T-cell (primary cell): ENCODE results near the gene NT5C1A. TPM values are rescaled to one million over a fixed set of nuclear protein-coding genes. Genes with fewer than 3 reads are reported as not detected.

Source experiments
- ATAC-seq, 4 experiments: fragments of 200-7000 bp in 3 of 4; fragments of 150-1000 bp in 1 of 4; cut with Tn5 transposase; replicated peaks in 1 of 4; 1 replicate in 3 of 4; 2 replicates in 1 of 4; pipeline ENCODE4 v1.10.0; 2021; ENCODE audit warnings: moderate library complexity in 3 of 4, mild to moderate bottlenecking in 2 of 4, moderate number of reproducible peaks in 1 of 4
- CTCF ChIA-PET, 2 donors: fragments of 300-600 bp; sonication (Branson Sonifier 250); formaldehyde crosslinking; loops; one replicate each; lab custom pipeline; 2022; ENCODE audit warnings: antibody characterized with exemption in 2 of 2; lab: Charles Lee
- POLR2A ChIA-PET, 2 donors: fragments of 300-600 bp; sonication (Branson Sonifier 250); formaldehyde crosslinking; loops; one replicate each; lab custom pipeline; 2022; ENCODE audit warnings: antibody characterized with exemption in 2 of 2; lab: Charles Lee
- DNase-seq, 35 experiments: peaks; one replicate each; pipeline versions ENCODE4 v3.0.0 to v3.0.0-alpha.2; 2013 to 2023
- H3K27ac ChIP-seq: one replicate; pipeline ENCODE4 v1.5.1; 2013; ENCODE audit warnings: low read length
- H3K27me3 ChIP-seq, 2 experiments: replicated peaks in 1 of 2; 1 replicate in 1 of 2; 2 replicates in 1 of 2; pipeline versions ENCODE4 v1.6.1 to v1.7.0; 2013; ENCODE audit warnings: low read length in 1 of 2, mixed read lengths in 1 of 2; ENCODE audit not compliant: control insufficient read depth in 2 of 2, insufficient read depth in 2 of 2; ENCODE audit errors: extremely low read depth in 1 of 2
- H3K36me3 ChIP-seq, 2 donors: 1 replicate in 1 of 2; 2 replicates in 1 of 2; pipeline versions ENCODE4 v1.6.1 to v1.7.0; 2013; ENCODE audit warnings: low read length in 1 of 2; ENCODE audit not compliant: control insufficient read depth in 2 of 2, insufficient read depth in 1 of 2; ENCODE audit errors: extremely low read depth in 1 of 2
- H3K4me1 ChIP-seq, 2 experiments: 1 replicate in 1 of 2; 2 replicates in 1 of 2; pipeline versions ENCODE4 v1.6.1 to v1.7.0; 2013; ENCODE audit warnings: low read length in 2 of 2, mixed read lengths in 1 of 2; ENCODE audit not compliant: insufficient read depth in 2 of 2, control insufficient read depth in 1 of 2; ENCODE audit errors: extremely low read depth in 1 of 2
- H3K4me3 ChIP-seq, 2 donors: 1 replicate in 1 of 2; 2 replicates in 1 of 2; pipeline versions ENCODE4 v1.5.1 to v1.7.0; 2013; ENCODE audit warnings: mild to moderate bottlenecking in 2 of 2, low read length in 1 of 2, moderate library complexity in 1 of 2; ENCODE audit not compliant: control insufficient read depth in 1 of 2; ENCODE audit errors: extremely low read depth in 1 of 2
- H3K9me3 ChIP-seq: 2 replicates; pipeline ENCODE4 v1.7.0; 2013
- H3K27ac Mint-ChIP-seq, 2 donors: one replicate each; pipeline ENCODE4 v1.8.0; 2020 to 2021; ENCODE audit warnings: mild to moderate bottlenecking in 2 of 2, mixed read lengths in 2 of 2
- H3K27me3 Mint-ChIP-seq, 2 donors: one replicate each; pipeline ENCODE4 v1.8.0; 2021 to 2022; ENCODE audit warnings: mixed read lengths in 2 of 2
- H3K36me3 Mint-ChIP-seq: one replicate; pipeline ENCODE4 v1.8.0; 2021; ENCODE audit warnings: mixed read lengths
- H3K4me1 Mint-ChIP-seq, 3 donors: one replicate each; pipeline ENCODE4 v1.8.0; 2020 to 2022; ENCODE audit warnings: mixed read lengths in 3 of 3, mild to moderate bottlenecking in 1 of 3
- H3K4me3 Mint-ChIP-seq, 3 donors: one replicate each; pipeline ENCODE4 v1.8.0; 2020 to 2022; ENCODE audit warnings: mild to moderate bottlenecking in 3 of 3, mixed read lengths in 3 of 3, moderate library complexity in 3 of 3
- H3K9me3 Mint-ChIP-seq, 3 donors: one replicate each; pipeline ENCODE4 v1.8.0; 2020 to 2022; ENCODE audit warnings: mixed read lengths in 3 of 3
- WGBS: methylation state at CpG from one replicate; pipeline ENCODE4 v1.1.5; 2013; ENCODE audit warnings: missing lambda C conversion rate; ENCODE audit not compliant: insufficient coverage; 5-methylcytosine and 5-hydroxymethylcytosine counted together
- total RNA-seq, 35 experiments: library from RNA in 6 of 35; stranded (reverse) in 6 of 35; fragments of 120-200 nt in 1 of 35; gene quantifications; one replicate each; pipeline versions ENCODE4 v1.2.1 to v1.2.4 and lab custom pipeline; 2013 to 2026

The NT5C1A gene
- total RNA-seq, 5 donors from 2014 or later (not counting 1 experiment from before 2014, with no cell fraction given) = 0.22 to 1.3 (median 0.42) TPM; not detected in 1

- ChIA-PET POLR2A (interaction anchor here in 1 of 2 donors (0.5 kb wide), 1 partner anchor 275 kb away, joined by 4 read pairs; no protein-coding TSS in a partner anchor), CTCF (interaction anchor here in 1 of 2 donors (1.0 kb wide), 1 partner anchor 11 kb away, joined by 3 read pairs; no protein-coding TSS in a partner anchor)
- no peak for DNase-seq
- H3K9me3 ChIP-seq = no peaks in the 10 kb centered on the region
- Mint-ChIP-seq H3K4me3 (no peak overlapping the region), H3K27ac (no peak overlapping the region), H3K27me3 (no peaks in the 10 kb centered on the region), H3K4me1 (no peaks in the 10 kb centered on the region), H3K36me3 (no peaks in the 10 kb centered on the region), H3K9me3 (no peaks in the 10 kb centered on the region)
- 78% methylated on average over 7 of the region's 12 CpGs for WGBS
- H3K4me1 ChIP-seq = no peaks in the 10 kb centered on the region
- H3K27me3 ChIP-seq = peaks cover 2 to 9% of the 10 kb centered on the region in 2 experiments
- H3K36me3 ChIP-seq = no peaks in the 10 kb centered on the region
- H3K27ac ChIP-seq = no peak overlapping the region
- H3K4me3 ChIP-seq = no peak overlapping the region
- no peak for ATAC-seq
Measured at GRCh38 chr1:39646232-39647081, 25.4 kb downstream of the NT5C1A start.

DNA sequence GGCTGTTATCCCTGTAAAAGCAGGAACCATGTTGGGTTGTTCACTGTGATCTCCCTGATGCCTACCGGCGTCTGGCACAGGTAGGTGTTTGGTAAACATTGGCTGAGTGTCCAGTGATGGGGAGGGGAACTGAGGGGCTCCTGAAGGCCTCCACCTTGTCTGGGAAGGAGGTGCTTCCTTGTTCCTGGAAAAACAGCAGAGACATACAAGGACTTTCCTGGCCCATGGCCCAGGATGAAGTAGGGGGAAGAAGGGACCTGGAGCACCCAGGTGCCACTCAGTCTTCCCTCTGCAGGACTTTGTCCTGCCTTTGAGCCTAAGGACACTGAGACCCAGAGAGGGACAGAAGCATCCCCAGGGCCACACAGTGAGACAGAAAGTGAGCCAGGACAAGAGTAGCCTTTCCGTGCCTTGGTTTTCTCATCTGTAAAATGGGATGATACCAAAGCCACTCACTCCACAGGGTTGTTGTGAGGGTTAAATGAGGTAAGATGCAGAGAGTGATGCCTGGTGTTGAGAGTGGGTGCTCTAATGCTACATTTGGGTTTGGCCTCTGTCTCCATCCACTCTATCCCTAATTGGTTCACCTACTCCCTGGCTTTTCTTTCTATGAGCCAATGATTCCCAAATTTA, 26.4 kb downstream of the NT5C1A start:
- Mint-ChIP-seq H3K9me3 (no peaks in the 10 kb centered on the region), H3K4me1 (no peaks in the 10 kb centered on the region), H3K4me3 (no peak overlapping the region), H3K27me3 (no peaks in the 10 kb centered on the region), H3K27ac (no peak overlapping the region), H3K36me3 (no peaks in the 10 kb centered on the region)
- Histone ChIP-seq H3K4me1 (no peaks in the 10 kb centered on the region), H3K4me3 (no peak overlapping the region), H3K36me3 (no peaks in the 10 kb centered on the region), H3K27me3 (peaks cover 2 to 11% of the 10 kb centered on the region in 2 experiments), H3K9me3 (no peaks in the 10 kb centered on the region), H3K27ac (no peak overlapping the region)
- DNase-seq (no peak), ATAC-seq (no peak)
- ChIA-PET CTCF (no interaction called here), POLR2A (interaction anchor here in 1 of 2 donors (0.5 kb wide), 1 partner anchor 274 kb away, joined by 4 read pairs; no protein-coding TSS in a partner anchor)
- WGBS = 100% methylated on average over 2 of the region's 3 CpGs

DNA sequence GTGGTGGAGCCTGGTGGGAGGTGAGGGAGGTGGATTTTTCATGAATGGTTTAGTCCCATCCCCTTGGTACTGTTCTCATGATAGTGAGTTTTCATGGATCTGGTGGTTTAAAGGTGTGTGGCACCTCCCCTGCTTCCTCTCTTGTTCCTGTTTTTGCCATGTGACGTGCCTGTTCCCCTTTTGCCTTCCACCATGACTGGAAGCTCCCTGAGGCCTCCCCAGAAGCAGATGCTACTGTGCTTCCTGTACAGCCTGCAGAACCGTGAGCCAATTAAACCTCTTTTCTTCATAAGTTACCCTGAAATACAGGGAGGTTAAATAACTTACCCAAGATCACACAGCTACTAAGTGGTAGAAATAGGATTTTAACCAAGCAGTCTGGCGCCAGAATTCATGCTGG, 28.2 kb downstream of the NT5C1A start:
- CTCF ChIA-PET = interaction anchor here in 1 of 2 donors (1.3 kb wide), 1 partner anchor 14 kb away, joined by 5 read pairs; no protein-coding TSS in a partner anchor
- H3K4me1 Mint-ChIP-seq = peaks cover 0 to 5% (median 3%) of the 10 kb centered on the region in 3 donors
- ATAC-seq (no peak), DNase-seq (no peak)
- peaks cover under 1 to 4% of the 10 kb centered on the region in 2 donors for H3K27me3 Mint-ChIP-seq
- Histone ChIP-seq H3K27ac (no peak overlapping the region), H3K9me3 (no peaks in the 10 kb centered on the region), H3K27me3 (peaks cover 6 to 26% of the 10 kb centered on the region in 2 experiments), H3K4me1 (peaks cover 3 to 10% of the 10 kb centered on the region in 2 experiments), H3K36me3 (no peaks in the 10 kb centered on the region), H3K4me3 (no peak overlapping the region)
- H3K4me3 Mint-ChIP-seq = no peak overlapping the region
- POLR2A ChIA-PET = no interaction called here
- H3K27ac Mint-ChIP-seq = no peak overlapping the region
- no peaks in the 10 kb centered on the region for H3K9me3 Mint-ChIP-seq
- no peaks in the 10 kb centered on the region for H3K36me3 Mint-ChIP-seq
- 78% methylated on average over 1 of the region's 3 CpGs for WGBS

GRCh38 chr1:39642796-39643195, 29.1 kb downstream of the NT5C1A start:
- no peaks in the 10 kb centered on the region for H3K9me3 Mint-ChIP-seq
- H3K4me1 Mint-ChIP-seq = peaks cover 0 to 5% (median 3%) of the 10 kb centered on the region in 3 donors
- H3K36me3 Mint-ChIP-seq = no peaks in the 10 kb centered on the region
- ChIA-PET CTCF (no interaction called here), POLR2A (no interaction called here)
- 89% methylated on average over 1 of the region's 4 CpGs for WGBS
- no peak for ATAC-seq
- DNase-seq = no peak
- H3K27ac Mint-ChIP-seq = no peak overlapping the region
- no peak overlapping the region for H3K4me3 ChIP-seq
- H3K36me3 ChIP-seq = no peaks in the 10 kb centered on the region
- H3K27me3 Mint-ChIP-seq = peaks cover 8 to 12% of the 10 kb centered on the region in 2 donors
- no peaks in the 10 kb centered on the region for H3K9me3 ChIP-seq
- H3K27ac ChIP-seq = no peak overlapping the region
- peaks cover 11 to 31% of the 10 kb centered on the region in 2 experiments for H3K27me3 ChIP-seq
- H3K4me1 ChIP-seq = peaks cover 3 to 10% of the 10 kb centered on the region in 2 experiments
- no peak overlapping the region for H3K4me3 Mint-ChIP-seq

DNA sequence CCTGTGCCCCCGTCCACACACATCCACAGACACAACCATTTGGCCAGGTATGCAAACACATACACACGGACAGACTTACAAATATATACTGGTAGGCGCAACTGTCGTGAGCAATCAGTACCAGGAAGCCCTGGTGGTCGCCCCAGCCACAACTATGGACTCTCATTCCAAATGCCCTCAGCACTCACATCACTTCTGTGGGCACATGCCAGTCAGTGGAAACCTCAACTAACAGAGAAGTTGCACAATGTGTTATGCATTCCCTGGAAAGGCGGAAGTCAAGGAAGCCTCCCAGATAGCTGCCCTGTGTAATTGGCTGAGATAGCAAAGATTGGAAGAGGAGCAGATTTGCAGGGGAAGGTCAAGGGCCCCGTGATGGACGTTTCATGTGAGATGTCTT, 31.0 kb downstream of the NT5C1A start:
- no peaks in the 10 kb centered on the region for H3K9me3 Mint-ChIP-seq
- no peaks in the 10 kb centered on the region for H3K36me3 Mint-ChIP-seq
- ATAC-seq (no peak), DNase-seq (no peak)
- H3K4me1 Mint-ChIP-seq = peaks cover 0 to 5% (median 3%) of the 10 kb centered on the region in 3 donors
- POLR2A ChIA-PET = no interaction called here
- 89% methylated on average over 7 of the region's 8 CpGs for WGBS
- peak overlapping the region in 1 of 3 donors; percentile 67 for H3K4me3 Mint-ChIP-seq
- H3K4me3 ChIP-seq = no peak overlapping the region
- H3K27ac Mint-ChIP-seq = no peak overlapping the region
- H3K27ac ChIP-seq = no peak overlapping the region
- H3K4me1 ChIP-seq = peaks cover 3 to 10% of the 10 kb centered on the region in 2 experiments
- CTCF ChIA-PET = no interaction called here
- H3K36me3 ChIP-seq = no peaks in the 10 kb centered on the region
- no peaks in the 10 kb centered on the region for H3K9me3 ChIP-seq
- H3K27me3 Mint-ChIP-seq = peaks cover 23 to 30% of the 10 kb centered on the region in 2 donors
- H3K27me3 ChIP-seq = peaks cover 12 to 33% of the 10 kb centered on the region in 2 experiments
